NK-92 (cell line): ENCODE results near the gene NDUFB5.

ENCODE experiments used
- DNase-seq: peaks from one replicate; lab custom pipeline; 2025; ENCODE audit not compliant: unreplicated experiment; lab: John Stamatoyannopoulos, UW

The NDUFB5 gene

DNA sequence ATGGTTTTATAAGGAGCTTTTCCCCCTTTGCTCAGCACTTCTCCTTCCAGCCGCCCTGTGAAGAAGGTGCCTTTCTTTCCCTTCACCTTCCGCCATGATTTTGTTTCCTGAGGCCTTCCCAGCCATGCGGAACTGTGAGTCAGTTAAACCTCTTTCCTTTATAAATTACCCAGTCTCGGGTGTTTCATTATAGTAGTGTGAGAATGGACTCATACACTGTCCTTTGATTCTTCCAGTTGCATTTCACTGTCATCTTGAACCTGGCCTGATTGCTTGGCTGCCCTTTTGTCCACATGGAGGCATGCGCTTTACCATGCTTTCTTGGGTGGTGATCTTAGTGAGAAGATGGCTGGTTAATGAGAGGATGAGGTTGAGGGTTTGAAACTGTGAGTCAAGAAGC lies 71.5 kb downstream of the NDUFB5 start:
- DNase-seq = no peak
